Astrocyte (in vitro differentiated cells and primary cell): ENCODE data around the gene ESPL1. TPM values are rescaled to one million over a fixed set of nuclear protein-coding genes. Genes with fewer than 3 reads are reported as not detected.

ENCODE experiments used
- DNase-seq: peaks from one replicate; pipeline ENCODE4 v3.0.0-alpha.2; 2010; ENCODE audit warnings: low read depth
- FAIRE-seq: peaks from 2 replicates; lab custom pipeline; 2011; peaks lifted over from hg19 to GRCh38; lab: Jason Lieb, UNC
- H2AFZ ChIP-seq: 2 replicates; pipeline ENCODE4 v1.6.0; 2012; ENCODE audit warnings: low read depth, low read length, inconsistent platforms
- H3K27ac ChIP-seq: 2 replicates; pipeline ENCODE4 v1.5.1; 2011; ENCODE audit warnings: low read depth, low read length, inconsistent platforms
- H3K27me3 ChIP-seq: 2 replicates; pipeline ENCODE4 v1.6.0; 2011; ENCODE audit warnings: low read length, inconsistent platforms; ENCODE audit not compliant: insufficient read depth
- H3K36me3 ChIP-seq: 2 replicates; pipeline ENCODE4 v1.5.1; 2011; ENCODE audit warnings: low read length, inconsistent platforms; ENCODE audit not compliant: insufficient read depth
- H3K4me1 ChIP-seq: 2 replicates; pipeline ENCODE4 v1.5.1; 2011; ENCODE audit warnings: low read length, inconsistent platforms; ENCODE audit not compliant: insufficient read depth
- H3K4me2 ChIP-seq: 2 replicates; pipeline ENCODE4 v1.6.0; 2012; ENCODE audit warnings: low read length, inconsistent platforms
- H3K4me3 ChIP-seq: 2 replicates; pipeline ENCODE4 v1.5.1; 2011; ENCODE audit warnings: low read depth, mild to moderate bottlenecking, low read length, inconsistent platforms; ENCODE audit not compliant: insufficient read depth
- H3K79me2 ChIP-seq: 2 replicates; pipeline ENCODE4 v1.6.0; 2012; ENCODE audit warnings: mild to moderate bottlenecking, low read length, inconsistent platforms; ENCODE audit not compliant: insufficient read depth
- H3K9ac ChIP-seq: 2 replicates; pipeline ENCODE4 v1.6.0; 2012; ENCODE audit warnings: mild to moderate bottlenecking, low read length, inconsistent platforms
- H3K9me3 ChIP-seq: 2 replicates; pipeline ENCODE4 v1.5.1; 2012; ENCODE audit warnings: low read depth, mild to moderate bottlenecking, low read length, inconsistent platforms; ENCODE audit not compliant: insufficient read depth
- H4K20me1 ChIP-seq: 2 replicates; pipeline ENCODE4 v1.6.0; 2012; ENCODE audit warnings: low read length, inconsistent platforms; ENCODE audit not compliant: insufficient read depth
- H3K27ac Mint-ChIP-seq: one replicate; pipeline ENCODE4 v1.8.0; 2021; ENCODE audit warnings: mild to moderate bottlenecking, mixed read lengths; ENCODE audit not compliant: unreplicated experiment
- H3K27me3 Mint-ChIP-seq: one replicate; pipeline ENCODE4 v1.8.0; 2021; ENCODE audit warnings: low read depth, mixed read lengths; ENCODE audit not compliant: unreplicated experiment
- H3K36me3 Mint-ChIP-seq: one replicate; pipeline ENCODE4 v1.8.0; 2021; ENCODE audit warnings: low read depth, mixed read lengths; ENCODE audit not compliant: unreplicated experiment
- H3K4me1 Mint-ChIP-seq: one replicate; pipeline ENCODE4 v1.8.0; 2021; ENCODE audit warnings: low read depth, mixed read lengths; ENCODE audit not compliant: unreplicated experiment
- H3K4me3 Mint-ChIP-seq: one replicate; pipeline ENCODE4 v1.8.0; 2021; ENCODE audit warnings: mild to moderate bottlenecking, moderate library complexity, mixed read lengths; ENCODE audit not compliant: unreplicated experiment
- H3K9me3 Mint-ChIP-seq: one replicate; pipeline ENCODE4 v1.8.0; 2021; ENCODE audit warnings: mild to moderate bottlenecking, mixed read lengths; ENCODE audit not compliant: unreplicated experiment
- EZH2 ChIP-seq: IDR thresholded peaks from 2 replicates; pipeline ENCODE4 v1.6.1; 2012; ENCODE audit warnings: mild to moderate bottlenecking, low read length, inconsistent platforms; ENCODE audit not compliant: insufficient read depth
- total RNA-seq: library from RNA; stranded (reverse); gene quantifications from 2 replicates; pipeline ENCODE4 v1.2.1, GENCODE V29; 2021
- TF ChIP-seq, protein P1 (sequence below): IDR thresholded peaks from 2 replicates; pipeline ENCODE4 v1.5.1; 2011; ENCODE audit warnings: low read depth, mild to moderate bottlenecking, inconsistent platforms, low read length, moderate library complexity; ENCODE audit not compliant: insufficient read depth

Gene ESPL1
- total RNA-seq, 1 donor from 2014 or later, result 2.0 TPM

DNA sequence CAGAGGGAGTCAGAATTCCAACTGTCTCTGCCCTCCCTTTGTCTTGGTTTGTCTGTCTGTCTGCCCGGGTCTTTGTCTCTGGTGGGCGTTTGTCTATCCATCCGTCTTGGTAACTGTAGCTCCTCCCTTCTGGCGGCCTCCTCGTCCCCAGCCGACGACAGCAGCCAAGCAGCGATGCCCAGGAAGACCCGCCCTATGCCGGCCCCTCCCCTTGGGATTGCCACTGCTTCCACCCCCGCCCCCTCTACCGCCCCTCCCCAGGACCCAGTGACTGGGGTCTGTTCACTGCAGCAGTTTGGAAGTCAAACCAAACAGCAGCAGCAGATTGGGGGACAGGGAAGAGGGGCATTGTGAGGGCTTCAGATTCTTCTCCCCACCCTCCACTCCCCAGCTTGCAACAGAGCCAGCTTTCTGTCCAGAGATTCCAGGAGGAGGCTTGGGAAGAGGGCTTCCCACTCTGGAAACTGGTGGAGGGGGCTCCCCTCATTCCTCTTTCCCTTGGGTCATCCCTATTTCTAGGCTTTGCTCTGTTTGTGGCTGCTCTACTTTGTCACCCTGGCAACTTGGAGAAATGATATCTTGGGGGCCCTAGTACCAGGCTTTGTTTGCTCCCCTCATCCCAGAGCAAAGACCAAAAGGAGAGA lies 33.7 kb upstream of the ESPL1 start:
- H3K4me3 ChIP-seq, result no peak overlapping the region
- Mint-ChIP-seq H3K9me3 (no peaks in the 10 kb centered on the region), H3K4me3 (no peak overlapping the region), H3K27ac (peak overlapping the region; percentile 34), H3K4me1 (peaks cover 21% of the 10 kb centered on the region), H3K27me3 (peaks cover 10% of the 10 kb centered on the region), H3K36me3 (peaks cover 3% of the 10 kb centered on the region)
- TF ChIP-seq, protein P1, sequence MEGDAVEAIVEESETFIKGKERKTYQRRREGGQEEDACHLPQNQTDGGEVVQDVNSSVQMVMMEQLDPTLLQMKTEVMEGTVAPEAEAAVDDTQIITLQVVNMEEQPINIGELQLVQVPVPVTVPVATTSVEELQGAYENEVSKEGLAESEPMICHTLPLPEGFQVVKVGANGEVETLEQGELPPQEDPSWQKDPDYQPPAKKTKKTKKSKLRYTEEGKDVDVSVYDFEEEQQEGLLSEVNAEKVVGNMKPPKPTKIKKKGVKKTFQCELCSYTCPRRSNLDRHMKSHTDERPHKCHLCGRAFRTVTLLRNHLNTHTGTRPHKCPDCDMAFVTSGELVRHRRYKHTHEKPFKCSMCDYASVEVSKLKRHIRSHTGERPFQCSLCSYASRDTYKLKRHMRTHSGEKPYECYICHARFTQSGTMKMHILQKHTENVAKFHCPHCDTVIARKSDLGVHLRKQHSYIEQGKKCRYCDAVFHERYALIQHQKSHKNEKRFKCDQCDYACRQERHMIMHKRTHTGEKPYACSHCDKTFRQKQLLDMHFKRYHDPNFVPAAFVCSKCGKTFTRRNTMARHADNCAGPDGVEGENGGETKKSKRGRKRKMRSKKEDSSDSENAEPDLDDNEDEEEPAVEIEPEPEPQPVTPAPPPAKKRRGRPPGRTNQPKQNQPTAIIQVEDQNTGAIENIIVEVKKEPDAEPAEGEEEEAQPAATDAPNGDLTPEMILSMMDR, result no peak
- TF ChIP-seq EZH2, result no peak
- peaks cover 24% of the 10 kb centered on the region for H3K4me1 ChIP-seq
- no peak overlapping the region for H3K27ac ChIP-seq
- no peaks in the 10 kb centered on the region for H3K9me3 ChIP-seq
- peaks cover 16% of the 10 kb centered on the region for H3K27me3 ChIP-seq
- peak overlapping the region; percentile 32 for H3K4me2 ChIP-seq
- H4K20me1 ChIP-seq, result no peaks in the 10 kb centered on the region
- H2AFZ ChIP-seq, result peak overlapping the region; percentile 50
- no peaks in the 10 kb centered on the region for H3K79me2 ChIP-seq
- DNase-seq, result no peak
- no peak overlapping the region for H3K9ac ChIP-seq
- no peak for FAIRE-seq
- H3K36me3 ChIP-seq, result no peaks in the 10 kb centered on the region

DNA sequence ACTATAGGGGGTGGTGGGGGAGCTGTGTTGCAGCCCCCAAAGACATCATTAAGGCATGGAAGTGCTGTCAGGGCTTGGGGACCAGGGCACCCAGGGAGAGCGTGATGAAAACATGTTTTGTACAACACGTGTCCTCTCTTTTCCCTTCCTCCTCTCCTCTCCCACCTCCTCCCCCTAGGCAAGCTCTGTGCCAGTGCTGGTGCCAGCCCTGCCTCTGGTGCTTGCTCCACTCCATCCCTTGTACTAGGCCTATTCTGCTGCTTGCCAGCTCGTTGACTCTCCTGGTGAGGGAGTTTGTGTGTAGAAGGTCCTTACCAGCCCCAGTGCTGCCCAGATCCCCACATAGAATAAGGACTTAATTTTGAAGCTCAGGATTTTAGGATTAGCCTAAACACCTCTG lies 32.9 kb upstream of the ESPL1 start:
- Mint-ChIP-seq H3K4me3 (no peak overlapping the region), H3K36me3 (no peaks in the 10 kb centered on the region), H3K27ac (no peak overlapping the region), H3K27me3 (peaks cover 8% of the 10 kb centered on the region), H3K4me1 (peaks cover 21% of the 10 kb centered on the region), H3K9me3 (no peaks in the 10 kb centered on the region)
- Histone ChIP-seq H3K4me1 (peaks cover 24% of the 10 kb centered on the region), H3K27ac (no peak overlapping the region), H3K4me3 (no peak overlapping the region), H2AFZ (no peak overlapping the region), H3K9ac (no peak overlapping the region), H3K9me3 (no peaks in the 10 kb centered on the region), H3K36me3 (no peaks in the 10 kb centered on the region), H4K20me1 (no peaks in the 10 kb centered on the region), H3K79me2 (no peaks in the 10 kb centered on the region), H3K27me3 (peaks cover 16% of the 10 kb centered on the region), H3K4me2 (no peak overlapping the region)
- DNase-seq (no peak), FAIRE-seq (no peak)
- TF ChIP-seq, protein P1, result no peak
- no peak for TF ChIP-seq EZH2

DNA sequence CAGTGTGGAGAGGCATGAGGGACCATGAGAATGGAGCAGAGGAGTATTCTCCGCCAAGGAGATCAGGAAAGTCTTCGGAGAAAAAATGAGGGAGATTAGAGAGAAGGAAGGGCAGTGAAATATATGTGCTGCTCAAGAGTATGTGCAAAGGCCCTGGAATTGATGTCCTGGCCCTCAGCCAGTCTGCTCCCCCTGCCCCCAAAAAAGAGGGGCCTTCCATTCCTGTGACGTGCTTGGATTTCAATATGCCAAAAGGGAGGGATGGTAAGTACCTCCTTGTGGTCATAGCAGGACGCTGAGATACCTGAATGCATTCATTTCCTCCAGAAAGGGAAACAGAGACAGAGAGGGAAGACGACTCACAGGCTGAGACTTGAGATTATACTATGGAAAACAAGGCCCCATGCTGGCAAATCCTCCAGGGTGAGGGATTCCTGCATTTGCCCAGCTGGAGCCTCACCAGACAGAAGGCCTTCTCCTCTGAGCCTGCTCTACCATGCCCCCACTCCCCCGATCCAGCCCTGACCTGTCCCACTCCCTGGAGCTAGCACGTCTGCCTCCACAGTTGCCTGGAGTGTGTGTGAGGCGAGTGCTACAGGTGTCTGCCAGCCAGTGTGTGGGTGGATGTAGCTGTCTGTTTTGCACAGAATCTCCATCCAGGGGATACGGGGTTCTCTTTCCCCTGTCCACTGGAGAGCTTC lies 32.2 kb upstream of the ESPL1 start:
- H3K9me3 Mint-ChIP-seq, result no peaks in the 10 kb centered on the region
- no peak overlapping the region for H3K4me3 ChIP-seq
- FAIRE-seq, result no peak
- no peaks in the 10 kb centered on the region for H3K79me2 ChIP-seq
- H3K9me3 ChIP-seq, result no peaks in the 10 kb centered on the region
- H3K27ac ChIP-seq, result no peak overlapping the region
- no peaks in the 10 kb centered on the region for H3K36me3 Mint-ChIP-seq
- peaks cover 16% of the 10 kb centered on the region for H3K27me3 ChIP-seq
- no peak overlapping the region for H3K4me2 ChIP-seq
- no peaks in the 10 kb centered on the region for H3K36me3 ChIP-seq
- H3K4me1 ChIP-seq, result peaks cover 21% of the 10 kb centered on the region
- DNase-seq, result no peak
- peaks cover 21% of the 10 kb centered on the region for H3K4me1 Mint-ChIP-seq
- TF ChIP-seq, protein P1, result no peak
- TF ChIP-seq EZH2, result no peak
- H4K20me1 ChIP-seq, result no peaks in the 10 kb centered on the region
- H3K9ac ChIP-seq, result no peak overlapping the region
- H3K4me3 Mint-ChIP-seq, result no peak overlapping the region
- peak overlapping the region; percentile 47 for H3K27ac Mint-ChIP-seq
- H3K27me3 Mint-ChIP-seq, result peaks cover 11% of the 10 kb centered on the region
- H2AFZ ChIP-seq, result no peak overlapping the region
